Left ventricle myocardium inferior (tissue), 1 donor: ENCODE results near the gene PGBD5. TPM values are rescaled to one million over a fixed set of nuclear protein-coding genes. Genes with fewer than 3 reads are reported as not detected.
A peak's percentile ranks its signal among the peaks of the same experiment; 100 is the strongest.
"Not testable (repeated sequence)": the region's sequence is repeated elsewhere in the genome, so short reads cannot be mapped to it uniquely, and the experiment has no call there.

Source experiments
- DNase-seq: peaks from one replicate; pipeline ENCODE4 v3.0.0-alpha.2; 2020
- H3K27ac ChIP-seq: fragments of 200-600 bp; replicated peaks from 2 replicates; pipeline ENCODE4 v1.8.0; 2021
- H3K27me3 ChIP-seq: fragments of 200-600 bp; 2 replicates; pipeline ENCODE4 v1.8.0; 2021; ENCODE audit warnings: low read depth
- H3K36me3 ChIP-seq: fragments of 200-600 bp; 2 replicates; pipeline ENCODE4 v1.8.0; 2021
- H3K4me1 ChIP-seq: fragments of 200-600 bp; 2 replicates; pipeline ENCODE4 v1.8.0; 2021
- H3K4me3 ChIP-seq: fragments of 200-600 bp; 2 replicates; pipeline ENCODE4 v1.8.0; 2021; ENCODE audit warnings: mild to moderate bottlenecking, moderate library complexity
- H3K9me3 ChIP-seq: fragments of 200-600 bp; replicated peaks from 2 replicates; pipeline ENCODE4 v1.8.0; 2021
- intact Hi-C: fragments of 100-400 bp; cut with micrococcal nuclease; formaldehyde crosslinking; loops from one replicate; pipeline ENCODE4 v1.11.0; 2022
- total RNA-seq: library from RNA; stranded (reverse); fragmentation: NEBNext Ultra II Directional; extraction: Animal tissue kit (Norgen Biotek cat#: 25700); gene quantifications from one replicate; pipeline ENCODE4 v1.2.1, GENCODE V29; 2021
- TF ChIP-seq, protein P1 (sequence below): fragments of 200-600 bp; IDR thresholded peaks from 2 replicates; pipeline ENCODE4 v1.8.0; 2021; ENCODE audit warnings: antibody characterized with exemption, mild to moderate bottlenecking, borderline replicate concordance
- donor health status: DM: no; HTN: yes; CAD: no; lungs with severe emphysema.

Gene PGBD5
- total RNA-seq, 1 donor from 2014 or later, result 10.6 TPM

GRCh38 chr1:230424391-230425251 is 1.5 kb downstream of the PGBD5 start:
- Histone ChIP-seq H3K9me3 (no peaks in the 10 kb centered on the region), H3K36me3 (no peaks in the 10 kb centered on the region), H3K27me3 (peaks cover 74% of the 10 kb centered on the region), H3K27ac (no peak overlapping the region), H3K4me3 (peak overlapping the region; percentile 70), H3K4me1 (peaks cover 31% of the 10 kb centered on the region)
- no peak for DNase-seq
- intact Hi-C loops, result no loop called here
- TF ChIP-seq, protein P1, sequence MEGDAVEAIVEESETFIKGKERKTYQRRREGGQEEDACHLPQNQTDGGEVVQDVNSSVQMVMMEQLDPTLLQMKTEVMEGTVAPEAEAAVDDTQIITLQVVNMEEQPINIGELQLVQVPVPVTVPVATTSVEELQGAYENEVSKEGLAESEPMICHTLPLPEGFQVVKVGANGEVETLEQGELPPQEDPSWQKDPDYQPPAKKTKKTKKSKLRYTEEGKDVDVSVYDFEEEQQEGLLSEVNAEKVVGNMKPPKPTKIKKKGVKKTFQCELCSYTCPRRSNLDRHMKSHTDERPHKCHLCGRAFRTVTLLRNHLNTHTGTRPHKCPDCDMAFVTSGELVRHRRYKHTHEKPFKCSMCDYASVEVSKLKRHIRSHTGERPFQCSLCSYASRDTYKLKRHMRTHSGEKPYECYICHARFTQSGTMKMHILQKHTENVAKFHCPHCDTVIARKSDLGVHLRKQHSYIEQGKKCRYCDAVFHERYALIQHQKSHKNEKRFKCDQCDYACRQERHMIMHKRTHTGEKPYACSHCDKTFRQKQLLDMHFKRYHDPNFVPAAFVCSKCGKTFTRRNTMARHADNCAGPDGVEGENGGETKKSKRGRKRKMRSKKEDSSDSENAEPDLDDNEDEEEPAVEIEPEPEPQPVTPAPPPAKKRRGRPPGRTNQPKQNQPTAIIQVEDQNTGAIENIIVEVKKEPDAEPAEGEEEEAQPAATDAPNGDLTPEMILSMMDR, result no peak

DNA sequence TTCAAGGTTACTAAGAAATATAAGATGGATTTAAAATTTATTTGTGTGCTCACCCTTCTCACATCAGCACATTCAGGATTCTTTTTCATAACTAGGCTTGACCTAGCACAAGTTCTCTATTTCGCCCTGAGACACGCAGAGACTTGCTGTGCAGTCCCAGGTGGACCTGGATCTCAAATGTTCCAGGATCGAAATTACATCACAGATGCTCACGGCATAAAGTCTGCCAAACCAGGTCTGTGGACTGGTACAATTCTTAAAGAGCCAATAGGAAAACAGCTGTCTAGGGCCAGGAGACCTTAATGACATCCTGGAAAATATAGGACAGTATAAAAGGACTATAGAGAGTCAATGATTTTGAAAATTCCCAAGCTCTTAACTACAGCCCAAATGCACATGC is 2.2 kb downstream of the PGBD5 start:
- peaks cover 76% of the 10 kb centered on the region for H3K27me3 ChIP-seq
- H3K27ac ChIP-seq, result no peak overlapping the region
- no peaks in the 10 kb centered on the region for H3K36me3 ChIP-seq
- DNase-seq, result no peak
- peaks cover 24% of the 10 kb centered on the region for H3K4me1 ChIP-seq
- H3K4me3 ChIP-seq, result peak overlapping the region; percentile 70
- TF ChIP-seq, protein P1, result no peak
- H3K9me3 ChIP-seq, result no peaks in the 10 kb centered on the region
- intact Hi-C loops, result no loop called here

DNA sequence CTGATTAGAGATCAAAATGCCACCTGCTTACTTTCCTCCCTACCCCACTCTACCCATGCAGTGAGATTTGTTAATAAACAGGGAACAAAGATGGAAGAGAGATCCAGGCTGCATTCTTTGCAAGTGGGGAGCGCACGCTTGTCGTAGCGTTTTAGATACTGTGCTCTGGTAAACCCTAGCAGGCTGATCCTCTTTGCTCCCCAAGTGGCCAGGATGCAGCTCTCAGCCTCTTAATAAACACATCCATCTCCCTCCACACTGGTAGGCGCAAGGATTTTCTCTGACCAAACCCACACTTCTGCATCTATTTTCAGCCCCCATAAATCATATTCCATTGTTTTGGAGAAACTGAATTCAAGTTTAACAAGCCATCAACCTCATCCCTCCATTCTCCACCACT is 2.9 kb downstream of the PGBD5 start:
- no peaks in the 10 kb centered on the region for H3K9me3 ChIP-seq
- no peak for DNase-seq
- no peak overlapping the region for H3K4me3 ChIP-seq
- intact Hi-C loops, result no loop called here
- no peaks in the 10 kb centered on the region for H3K36me3 ChIP-seq
- TF ChIP-seq, protein P1, result no peak
- H3K4me1 ChIP-seq, result peaks cover 21% of the 10 kb centered on the region
- H3K27me3 ChIP-seq, result peaks cover 74% of the 10 kb centered on the region
- no peak overlapping the region for H3K27ac ChIP-seq

DNA sequence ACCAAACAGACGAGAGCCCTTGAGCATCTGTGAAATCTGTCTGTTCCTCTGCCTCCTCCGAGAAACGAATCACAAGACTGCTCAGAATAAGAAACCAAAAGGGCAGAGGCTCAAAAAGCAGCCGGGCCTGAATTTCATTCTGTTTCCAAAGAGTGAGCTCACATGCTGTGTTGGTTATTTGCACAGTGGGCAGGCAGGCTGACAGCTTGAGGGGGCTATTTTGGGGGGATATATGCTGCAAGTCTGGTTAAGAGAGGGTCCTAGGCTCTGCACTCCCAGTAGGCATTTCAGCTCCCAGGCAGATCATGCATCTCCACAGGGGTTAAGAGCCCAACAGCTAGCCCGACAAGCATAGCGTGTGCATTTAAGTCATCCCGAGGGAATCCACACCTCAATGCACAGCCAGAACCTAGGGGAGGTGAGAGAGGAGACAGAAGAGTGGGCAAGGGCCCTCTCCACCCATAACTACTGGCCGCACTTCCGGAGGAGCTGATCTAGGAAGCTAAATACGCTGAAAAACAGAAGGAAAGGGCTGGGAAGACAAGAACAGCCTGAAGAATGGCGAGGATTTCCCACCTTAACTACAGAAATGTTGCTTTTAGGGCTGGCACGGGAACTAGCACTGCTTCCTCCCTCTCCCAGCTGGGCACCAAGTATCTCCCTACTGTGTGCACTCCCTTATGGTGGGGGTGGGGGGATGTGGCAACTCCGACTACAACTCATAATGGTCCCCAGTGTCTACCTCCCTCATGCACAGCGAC is 3.7 kb downstream of the PGBD5 start:
- TF ChIP-seq, protein P1, result no peak
- H3K27ac ChIP-seq, result no peak overlapping the region
- H3K4me3 ChIP-seq, result no peak overlapping the region
- DNase-seq, result no peak
- no peaks in the 10 kb centered on the region for H3K9me3 ChIP-seq
- H3K27me3 ChIP-seq, result peaks cover 80% of the 10 kb centered on the region
- intact Hi-C loops, result no loop called here
- peaks cover 21% of the 10 kb centered on the region for H3K4me1 ChIP-seq
- no peaks in the 10 kb centered on the region for H3K36me3 ChIP-seq

DNA sequence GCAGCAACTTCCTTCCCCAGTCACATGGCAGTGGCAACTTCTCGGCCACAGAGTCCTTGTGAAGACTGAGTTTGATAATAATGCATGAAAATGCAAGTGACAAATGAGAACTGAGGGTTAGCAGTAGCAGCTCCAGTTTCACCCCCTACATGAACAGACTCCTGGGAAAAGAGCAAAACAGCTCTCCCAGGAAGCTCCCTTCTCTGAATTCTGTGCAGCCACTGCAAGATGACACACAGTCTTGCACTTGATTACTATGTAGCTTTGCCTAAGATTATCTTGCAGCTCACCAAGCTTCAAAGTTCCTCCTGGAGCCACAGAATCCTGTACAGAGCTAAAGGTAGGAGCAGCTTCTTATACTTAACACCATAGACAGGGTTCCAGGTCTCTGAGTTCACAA is 4.7 kb downstream of the PGBD5 start:
- DNase-seq, result no peak
- Histone ChIP-seq H3K36me3 (no peaks in the 10 kb centered on the region), H3K27ac (no peak overlapping the region), H3K4me1 (peaks cover 17% of the 10 kb centered on the region), H3K4me3 (no peak overlapping the region), H3K9me3 (no peaks in the 10 kb centered on the region), H3K27me3 (peaks cover 71% of the 10 kb centered on the region)
- TF ChIP-seq, protein P1, result no peak
- intact Hi-C loops, result no loop called here

- peaks cover 17% of the 10 kb centered on the region for H3K4me1 ChIP-seq
- H3K27ac ChIP-seq, intact Hi-C loops, H3K9me3 ChIP-seq, DNase-seq, H3K4me3 ChIP-seq, H3K36me3 ChIP-seq: not testable (repeated sequence)
- H3K27me3 ChIP-seq, result peaks cover 67% of the 10 kb centered on the region
Observed at GRCh38 chr1:230420372-230420771, 5.8 kb downstream of the PGBD5 start.
